Liver (tissue), 9 donors: ENCODE data around the gene TSPAN8. TPM values are rescaled to one million over a fixed set of nuclear protein-coding genes. Genes with fewer than 3 reads are reported as not detected.

ENCODE experiments used
- DNase-seq: peaks from one replicate; pipeline ENCODE4 v3.0.0-alpha.2; 2017; ENCODE audit warnings: low spot score
- H3K27ac ChIP-seq, 2 donors: one replicate each; pipeline ENCODE4 v1.7.0; 2013; ENCODE audit warnings: inconsistent platforms in 2 of 2, low read length in 2 of 2, control low read depth in 1 of 2, low read depth in 1 of 2, mild to moderate bottlenecking in 1 of 2
- H3K27me3 ChIP-seq, 4 donors: one replicate each; pipeline versions ENCODE4 v1.6.1 to v1.7.0; 2013; ENCODE audit warnings: low read length in 3 of 4, inconsistent platforms in 1 of 4, mild to moderate bottlenecking in 1 of 4, moderate library complexity in 1 of 4; ENCODE audit not compliant: control insufficient read depth in 4 of 4, insufficient read depth in 4 of 4
- H3K36me3 ChIP-seq, 4 donors: one replicate each; pipeline versions ENCODE4 v1.6.1 to v1.7.0; 2013; ENCODE audit warnings: low read length in 3 of 4, mild to moderate bottlenecking in 3 of 4, low read depth in 1 of 4, moderate library complexity in 1 of 4; ENCODE audit not compliant: control insufficient read depth in 4 of 4, insufficient read depth in 3 of 4
- H3K4me1 ChIP-seq, 4 donors: one replicate each; pipeline versions ENCODE4 v1.6.1 to v1.7.0; 2013; ENCODE audit warnings: low read length in 3 of 4, mild to moderate bottlenecking in 3 of 4, moderate library complexity in 1 of 4; ENCODE audit not compliant: control insufficient read depth in 4 of 4, insufficient read depth in 4 of 4
- H3K4me3 ChIP-seq, 3 donors: one replicate each; pipeline versions ENCODE4 v1.6.1 to v1.7.0; 2013; ENCODE audit warnings: low read length in 3 of 3, control low read depth in 1 of 3, low read depth in 1 of 3, mild to moderate bottlenecking in 1 of 3
- H3K9ac ChIP-seq, 2 donors: one replicate each; pipeline ENCODE4 v1.7.0; 2013; ENCODE audit warnings: low read length in 2 of 2, mild to moderate bottlenecking in 2 of 2, moderate library complexity in 2 of 2, control low read depth in 1 of 2, low read depth in 1 of 2
- H3K9me3 ChIP-seq, 4 donors: one replicate each; pipeline versions ENCODE4 v1.6.1 to v1.7.0; 2013; ENCODE audit warnings: low read length in 3 of 4; ENCODE audit not compliant: control insufficient read depth in 4 of 4
- EGR1 ChIP-seq, 2 donors: IDR thresholded peaks; 2 replicates each; pipeline ENCODE4 v1.6.1; 2016 to 2018; ENCODE audit warnings: antibody characterized with exemption in 2 of 2, low read depth in 2 of 2
- FOXA1 ChIP-seq: IDR thresholded peaks from 2 replicates; pipeline ENCODE4 v1.6.1; 2016; ENCODE audit warnings: antibody characterized with exemption
- FOXA2 ChIP-seq: IDR thresholded peaks from 2 replicates; pipeline ENCODE4 v1.6.1; 2016; ENCODE audit warnings: antibody characterized with exemption
- GABPA ChIP-seq, 2 donors: IDR thresholded peaks in 1 of 2; conservative IDR thresholded peaks in 1 of 2; 2 replicates each; pipeline ENCODE4 v1.6.1; 2016; ENCODE audit warnings: antibody characterized with exemption in 2 of 2, mild to moderate bottlenecking in 1 of 2, moderate library complexity in 1 of 2
- HNF4A ChIP-seq, 2 donors: conservative IDR thresholded peaks; 2 replicates each; pipeline ENCODE4 v1.6.1; 2016; ENCODE audit warnings: antibody characterized with exemption in 2 of 2, mild to moderate bottlenecking in 2 of 2
- HNF4G ChIP-seq: IDR thresholded peaks from 2 replicates; pipeline ENCODE4 v1.6.1; 2016; ENCODE audit warnings: antibody characterized with exemption
- JUND ChIP-seq, 2 donors: IDR thresholded peaks; 2 replicates each; pipeline ENCODE4 v1.6.1; 2016; ENCODE audit warnings: antibody characterized with exemption in 2 of 2
- NR2F2 ChIP-seq: IDR thresholded peaks from 2 replicates; pipeline ENCODE4 v1.6.1; 2016; ENCODE audit warnings: antibody characterized with exemption
- RAD21 ChIP-seq, 2 donors: IDR thresholded peaks; 2 replicates each; pipeline ENCODE4 v1.6.1; 2016; ENCODE audit warnings: antibody characterized with exemption in 2 of 2, mild to moderate bottlenecking in 2 of 2
- RXRA ChIP-seq, 2 donors: IDR thresholded peaks; 2 replicates each; pipeline ENCODE4 v1.6.1; 2017 to 2018; ENCODE audit warnings: antibody characterized with exemption in 2 of 2, mild to moderate bottlenecking in 1 of 2
- SP1 ChIP-seq: IDR thresholded peaks from 2 replicates; pipeline ENCODE4 v1.6.1; 2018; ENCODE audit warnings: antibody characterized with exemption, mild to moderate bottlenecking
- TAF1 ChIP-seq: conservative IDR thresholded peaks from 2 replicates; pipeline ENCODE4 v1.6.1; 2016; ENCODE audit warnings: antibody characterized with exemption, mild to moderate bottlenecking
- YY1 ChIP-seq: IDR thresholded peaks from 2 replicates; pipeline ENCODE4 v1.6.1; 2016; ENCODE audit warnings: antibody characterized with exemption, mild to moderate bottlenecking
- WGBS: extraction: QIAGEN DNeasy Blood & Tissue Kit; methylation state at CpG from one replicate; pipeline ENCODE4 v1.1.7; 2013; 5-methylcytosine and 5-hydroxymethylcytosine counted together
- polyA plus RNA-seq, 2 donors: library from polyadenylated mRNA; stranded (reverse) in 1 of 2; unstranded in 1 of 2; fragments of 200-250 nt in 1 of 2; fragments of >200 nt in 1 of 2; fragmentation: Nextera tagmentation in 1 of 2; extraction: Ambion mirVana in 1 of 2; gene quantifications; one replicate each; pipeline versions ENCODE4 v1.2.1 to v1.2.3, GENCODE V29; 2013 to 2015
- total RNA-seq, 2 donors: library from RNA; depleted of rRNA; stranded (reverse); fragments of >200 nt; gene quantifications; one replicate each; pipeline ENCODE4 v1.2.3, GENCODE V29; 2014
- TF ChIP-seq, protein P1 (sequence below): IDR thresholded peaks from 2 replicates; pipeline ENCODE4 v1.6.1; 2016; ENCODE audit warnings: antibody characterized with exemption
- TF ChIP-seq, protein P2 (sequence below): IDR thresholded peaks from 2 replicates; pipeline ENCODE4 v1.6.1; 2016; ENCODE audit warnings: antibody characterized with exemption, mild to moderate bottlenecking
- TF ChIP-seq, protein P3 (sequence below): IDR thresholded peaks from 2 replicates; pipeline ENCODE4 v1.6.1; 2016; ENCODE audit warnings: antibody characterized with exemption
- TF ChIP-seq, protein P4 (sequence below): fragments of 150-350 bp; IDR thresholded peaks from 2 replicates; pipeline ENCODE4 v1.5.1; 2017; ENCODE audit warnings: improper control_type of control experiment, low read depth, low read length; ENCODE audit not compliant: missing input control
- TF ChIP-seq, protein P5 (sequence below): IDR thresholded peaks from 2 replicates; pipeline ENCODE4 v1.6.1; 2016; ENCODE audit warnings: antibody characterized with exemption
- donor health status: healthy.
- donor health status: healthy.
- donor health status: healthy.
- donor health status: healthy.
- donor health status: healthy.

TSPAN8 gene
- total and polyA plus RNA-seq, 4 donors, result 0.65 to 9.3 (median 5.2) TPM

DNA sequence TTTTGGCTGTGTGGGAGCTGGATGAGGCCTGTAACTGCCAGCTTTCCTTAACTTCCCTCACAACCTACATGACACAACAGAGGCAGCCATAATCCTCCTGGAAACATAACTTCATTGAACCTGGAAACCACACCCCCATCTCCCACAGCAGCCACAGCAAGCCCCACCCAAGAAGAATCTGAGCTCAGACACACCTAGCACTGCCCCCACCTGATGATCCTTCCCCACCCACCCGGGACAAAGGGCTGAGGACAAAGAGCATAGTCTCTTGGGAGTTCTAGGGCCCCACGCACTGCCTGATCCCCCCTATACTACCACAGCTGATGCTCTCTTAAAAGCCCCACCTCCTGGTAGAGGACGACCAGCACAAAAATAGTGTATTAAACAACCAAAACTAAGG is 29.6 kb upstream of the TSPAN8 start:
- no peak overlapping the region for H3K9ac ChIP-seq
- H3K36me3 ChIP-seq, result no peaks in the 10 kb centered on the region
- 74% methylated on average over 3 of the region's 3 CpGs for WGBS
- no peaks in the 10 kb centered on the region for H3K9me3 ChIP-seq
- TF ChIP-seq JUND (IDR thresholded peaks at IDR 0.05), result no peak
- TF ChIP-seq FOXA1, result no peak
- no peak for TF ChIP-seq EGR1 (IDR thresholded peaks at IDR 0.05; ENCODE audit: low read depth in 2 of 2)
- no peak overlapping the region for H3K27ac ChIP-seq
- no peak for DNase-seq
- no peaks in the 10 kb centered on the region for H3K4me1 ChIP-seq
- H3K4me3 ChIP-seq, result no peak overlapping the region
- no peaks in the 10 kb centered on the region for H3K27me3 ChIP-seq

- TF ChIP-seq, protein P1, sequence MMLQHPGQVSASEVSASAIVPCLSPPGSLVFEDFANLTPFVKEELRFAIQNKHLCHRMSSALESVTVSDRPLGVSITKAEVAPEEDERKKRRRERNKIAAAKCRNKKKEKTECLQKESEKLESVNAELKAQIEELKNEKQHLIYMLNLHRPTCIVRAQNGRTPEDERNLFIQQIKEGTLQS, result no peak
- TF ChIP-seq RXRA (IDR thresholded peaks at IDR 0.05) (no peak), TAF1 (no peak), JUND (IDR thresholded peaks at IDR 0.05) (no peak), FOXA1 (no peak), GABPA (IDR thresholded peaks at IDR 0.05 in 1 of 2, conservative IDR thresholded peaks at IDR 0.05 in 1 of 2) (no peak), RAD21 (IDR thresholded peaks at IDR 0.05) (no peak), NR2F2 (no peak), HNF4G (no peak), SP1 (no peak), FOXA2 (no peak), HNF4A (conservative IDR thresholded peaks at IDR 0.05) (no peak), YY1 (no peak)
- TF ChIP-seq, protein P2, sequence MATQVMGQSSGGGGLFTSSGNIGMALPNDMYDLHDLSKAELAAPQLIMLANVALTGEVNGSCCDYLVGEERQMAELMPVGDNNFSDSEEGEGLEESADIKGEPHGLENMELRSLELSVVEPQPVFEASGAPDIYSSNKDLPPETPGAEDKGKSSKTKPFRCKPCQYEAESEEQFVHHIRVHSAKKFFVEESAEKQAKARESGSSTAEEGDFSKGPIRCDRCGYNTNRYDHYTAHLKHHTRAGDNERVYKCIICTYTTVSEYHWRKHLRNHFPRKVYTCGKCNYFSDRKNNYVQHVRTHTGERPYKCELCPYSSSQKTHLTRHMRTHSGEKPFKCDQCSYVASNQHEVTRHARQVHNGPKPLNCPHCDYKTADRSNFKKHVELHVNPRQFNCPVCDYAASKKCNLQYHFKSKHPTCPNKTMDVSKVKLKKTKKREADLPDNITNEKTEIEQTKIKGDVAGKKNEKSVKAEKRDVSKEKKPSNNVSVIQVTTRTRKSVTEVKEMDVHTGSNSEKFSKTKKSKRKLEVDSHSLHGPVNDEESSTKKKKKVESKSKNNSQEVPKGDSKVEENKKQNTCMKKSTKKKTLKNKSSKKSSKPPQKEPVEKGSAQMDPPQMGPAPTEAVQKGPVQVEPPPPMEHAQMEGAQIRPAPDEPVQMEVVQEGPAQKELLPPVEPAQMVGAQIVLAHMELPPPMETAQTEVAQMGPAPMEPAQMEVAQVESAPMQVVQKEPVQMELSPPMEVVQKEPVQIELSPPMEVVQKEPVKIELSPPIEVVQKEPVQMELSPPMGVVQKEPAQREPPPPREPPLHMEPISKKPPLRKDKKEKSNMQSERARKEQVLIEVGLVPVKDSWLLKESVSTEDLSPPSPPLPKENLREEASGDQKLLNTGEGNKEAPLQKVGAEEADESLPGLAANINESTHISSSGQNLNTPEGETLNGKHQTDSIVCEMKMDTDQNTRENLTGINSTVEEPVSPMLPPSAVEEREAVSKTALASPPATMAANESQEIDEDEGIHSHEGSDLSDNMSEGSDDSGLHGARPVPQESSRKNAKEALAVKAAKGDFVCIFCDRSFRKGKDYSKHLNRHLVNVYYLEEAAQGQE, result no peak
- TF ChIP-seq, protein P3, sequence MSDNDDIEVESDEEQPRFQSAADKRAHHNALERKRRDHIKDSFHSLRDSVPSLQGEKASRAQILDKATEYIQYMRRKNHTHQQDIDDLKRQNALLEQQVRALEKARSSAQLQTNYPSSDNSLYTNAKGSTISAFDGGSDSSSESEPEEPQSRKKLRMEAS, result no peak
- TF ChIP-seq, protein P4, sequence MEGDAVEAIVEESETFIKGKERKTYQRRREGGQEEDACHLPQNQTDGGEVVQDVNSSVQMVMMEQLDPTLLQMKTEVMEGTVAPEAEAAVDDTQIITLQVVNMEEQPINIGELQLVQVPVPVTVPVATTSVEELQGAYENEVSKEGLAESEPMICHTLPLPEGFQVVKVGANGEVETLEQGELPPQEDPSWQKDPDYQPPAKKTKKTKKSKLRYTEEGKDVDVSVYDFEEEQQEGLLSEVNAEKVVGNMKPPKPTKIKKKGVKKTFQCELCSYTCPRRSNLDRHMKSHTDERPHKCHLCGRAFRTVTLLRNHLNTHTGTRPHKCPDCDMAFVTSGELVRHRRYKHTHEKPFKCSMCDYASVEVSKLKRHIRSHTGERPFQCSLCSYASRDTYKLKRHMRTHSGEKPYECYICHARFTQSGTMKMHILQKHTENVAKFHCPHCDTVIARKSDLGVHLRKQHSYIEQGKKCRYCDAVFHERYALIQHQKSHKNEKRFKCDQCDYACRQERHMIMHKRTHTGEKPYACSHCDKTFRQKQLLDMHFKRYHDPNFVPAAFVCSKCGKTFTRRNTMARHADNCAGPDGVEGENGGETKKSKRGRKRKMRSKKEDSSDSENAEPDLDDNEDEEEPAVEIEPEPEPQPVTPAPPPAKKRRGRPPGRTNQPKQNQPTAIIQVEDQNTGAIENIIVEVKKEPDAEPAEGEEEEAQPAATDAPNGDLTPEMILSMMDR, result no peak
- TF ChIP-seq, protein P5, sequence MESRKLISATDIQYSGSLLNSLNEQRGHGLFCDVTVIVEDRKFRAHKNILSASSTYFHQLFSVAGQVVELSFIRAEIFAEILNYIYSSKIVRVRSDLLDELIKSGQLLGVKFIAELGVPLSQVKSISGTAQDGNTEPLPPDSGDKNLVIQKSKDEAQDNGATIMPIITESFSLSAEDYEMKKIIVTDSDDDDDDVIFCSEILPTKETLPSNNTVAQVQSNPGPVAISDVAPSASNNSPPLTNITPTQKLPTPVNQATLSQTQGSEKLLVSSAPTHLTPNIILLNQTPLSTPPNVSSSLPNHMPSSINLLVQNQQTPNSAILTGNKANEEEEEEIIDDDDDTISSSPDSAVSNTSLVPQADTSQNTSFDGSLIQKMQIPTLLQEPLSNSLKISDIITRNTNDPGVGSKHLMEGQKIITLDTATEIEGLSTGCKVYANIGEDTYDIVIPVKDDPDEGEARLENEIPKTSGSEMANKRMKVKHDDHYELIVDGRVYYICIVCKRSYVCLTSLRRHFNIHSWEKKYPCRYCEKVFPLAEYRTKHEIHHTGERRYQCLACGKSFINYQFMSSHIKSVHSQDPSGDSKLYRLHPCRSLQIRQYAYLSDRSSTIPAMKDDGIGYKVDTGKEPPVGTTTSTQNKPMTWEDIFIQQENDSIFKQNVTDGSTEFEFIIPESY, result no peak
- H3K36me3 ChIP-seq, result no peaks in the 10 kb centered on the region
- no peak for DNase-seq
- no peaks in the 10 kb centered on the region for H3K27me3 ChIP-seq
- no peak overlapping the region for H3K4me3 ChIP-seq
- H3K4me1 ChIP-seq, result no peaks in the 10 kb centered on the region
- no peak overlapping the region for H3K27ac ChIP-seq
- WGBS, result 75% methylated on average over 5 of the region's 5 CpGs
- H3K9ac ChIP-seq, result no peak overlapping the region
- no peaks in the 10 kb centered on the region for H3K9me3 ChIP-seq
These were observed 28.9 kb upstream of the TSPAN8 start for GRCh38 chr12:71186571-71187288.
